T47D (cell line): ENCODE data around the gene TUBG1.
"Not testable (repeated sequence)": the region's sequence is repeated elsewhere in the genome, so short reads cannot be mapped to it uniquely, and the experiment has no call there.

Source experiments
- DNase-seq, 2 experiments: peaks; one replicate each; pipeline versions ENCODE4 v3.0.0 to v3.0.0-alpha.2; 2011 to 2012; ENCODE audit warnings: low read depth in 1 of 2, low spot score in 1 of 2
- JUND ChIP-seq: IDR thresholded peaks from 2 replicates; pipeline ENCODE4 v1.6.1; 2012; ENCODE audit warnings: low read depth
- in situ Hi-C: cut with HindIII; loops from 2 replicates; pipeline ENCODE4 v1.10.0; 2016; ENCODE audit warnings: low sequenced_read_pairs, low pct_unique_long_range_greater_than_20kb

TUBG1 gene

DNA sequence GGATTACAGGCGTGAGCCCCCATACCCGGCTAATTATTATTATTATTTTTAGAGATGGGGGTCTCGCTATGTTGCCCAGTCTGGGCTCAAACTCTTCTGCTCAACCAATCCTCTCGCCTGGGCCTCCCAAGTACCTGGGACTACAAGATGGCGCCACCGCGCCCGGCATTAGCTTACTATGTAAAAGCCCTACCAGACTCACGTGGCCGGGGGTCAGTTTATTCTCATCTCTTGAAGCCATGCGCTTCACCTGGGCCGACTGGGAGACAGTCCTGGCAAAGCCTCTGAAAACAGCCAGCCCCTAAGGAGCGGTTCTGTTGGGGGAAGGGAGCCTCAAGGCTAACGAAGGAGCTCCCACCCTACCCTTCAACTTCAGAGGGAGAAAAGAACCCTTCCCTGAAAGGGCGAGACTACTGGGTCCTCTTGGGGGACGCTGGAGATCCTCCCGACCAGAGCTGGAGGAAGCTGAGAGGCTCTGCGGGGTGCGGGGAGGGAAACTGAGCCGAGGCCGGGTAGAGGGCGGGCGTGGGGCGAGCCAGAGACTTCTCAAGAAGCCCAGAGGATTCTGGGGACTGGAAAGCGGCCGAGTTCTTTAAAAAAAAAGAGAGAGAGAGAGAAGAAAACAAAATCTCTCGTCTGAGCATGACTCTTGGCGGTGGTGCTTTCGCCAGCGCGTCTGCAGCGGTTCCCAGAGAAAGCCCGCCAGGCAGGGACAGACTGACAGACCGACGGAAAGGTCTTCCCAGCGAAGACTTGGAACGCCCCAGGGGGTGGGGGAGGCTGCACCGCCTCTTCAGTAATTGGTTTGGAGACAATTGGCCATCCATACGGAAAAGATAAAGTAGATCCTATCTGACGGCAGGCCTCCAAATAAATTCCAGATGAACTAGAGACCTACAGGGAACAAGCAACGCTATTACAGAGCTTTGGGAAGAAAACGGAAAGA is 44.0 kb downstream of the TUBG1 start:
- TF ChIP-seq JUND = no peak
- in situ Hi-C loops = no loop called here
- no peak for DNase-seq

DNA sequence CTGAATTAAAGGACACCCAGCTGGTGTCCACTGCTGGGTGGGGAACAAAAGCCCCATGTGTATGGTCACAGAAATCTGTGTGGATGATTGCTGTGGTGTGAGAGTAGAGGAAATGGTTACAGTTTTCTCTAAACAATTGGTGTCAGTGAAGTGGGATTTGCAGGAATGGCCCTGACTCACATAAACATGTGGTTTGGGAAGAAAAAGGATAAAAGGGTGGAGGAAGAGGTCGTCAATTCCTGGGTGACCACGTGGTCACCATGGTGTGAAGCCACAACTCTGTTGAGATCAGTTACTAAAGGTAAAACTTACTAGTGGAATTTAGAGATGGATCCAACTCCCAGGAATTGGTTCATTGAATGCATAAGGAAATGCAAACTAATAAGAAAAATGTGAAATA is 46.0 kb downstream of the TUBG1 start:
- in situ Hi-C loops = no loop called here
- DNase-seq = no peak
- no peak for TF ChIP-seq JUND

DNA sequence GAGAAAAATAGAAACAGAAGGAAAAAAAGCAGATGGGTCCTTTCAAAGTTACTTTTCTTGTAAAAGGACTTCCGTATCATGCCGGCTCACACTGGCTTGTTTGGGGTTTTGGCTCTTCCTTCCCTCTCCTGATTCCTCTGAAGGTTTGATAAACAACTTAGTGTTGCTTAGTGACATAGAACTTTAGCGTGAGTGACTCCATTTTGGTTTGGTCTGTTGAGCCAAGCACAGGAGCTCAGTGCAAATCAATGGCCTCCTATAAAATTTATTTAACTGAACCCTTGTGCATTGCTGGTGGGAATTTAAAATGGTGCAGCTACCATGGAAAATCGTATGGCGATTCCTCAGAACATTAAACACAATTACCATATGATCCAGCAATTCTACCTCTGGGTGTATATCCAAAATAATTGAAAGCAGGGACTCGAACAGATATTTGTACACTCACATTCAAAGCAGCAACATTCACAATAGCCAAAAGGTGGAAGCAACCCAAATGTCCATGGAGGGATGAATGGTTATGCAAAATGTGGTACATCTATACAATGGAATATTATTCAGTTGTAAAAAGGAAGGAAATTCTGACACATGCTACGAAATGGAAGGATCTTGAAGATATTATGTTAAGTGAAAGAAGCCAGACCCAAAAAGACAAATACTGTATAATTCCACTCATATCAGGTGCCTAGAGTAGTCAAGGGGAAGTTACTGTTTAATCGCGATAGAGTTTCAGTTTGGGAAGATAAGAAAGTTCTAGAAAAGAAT is 48.5 kb downstream of the TUBG1 start:
- no peak for DNase-seq
- no peak for TF ChIP-seq JUND
- in situ Hi-C loops = no loop called here

DNA sequence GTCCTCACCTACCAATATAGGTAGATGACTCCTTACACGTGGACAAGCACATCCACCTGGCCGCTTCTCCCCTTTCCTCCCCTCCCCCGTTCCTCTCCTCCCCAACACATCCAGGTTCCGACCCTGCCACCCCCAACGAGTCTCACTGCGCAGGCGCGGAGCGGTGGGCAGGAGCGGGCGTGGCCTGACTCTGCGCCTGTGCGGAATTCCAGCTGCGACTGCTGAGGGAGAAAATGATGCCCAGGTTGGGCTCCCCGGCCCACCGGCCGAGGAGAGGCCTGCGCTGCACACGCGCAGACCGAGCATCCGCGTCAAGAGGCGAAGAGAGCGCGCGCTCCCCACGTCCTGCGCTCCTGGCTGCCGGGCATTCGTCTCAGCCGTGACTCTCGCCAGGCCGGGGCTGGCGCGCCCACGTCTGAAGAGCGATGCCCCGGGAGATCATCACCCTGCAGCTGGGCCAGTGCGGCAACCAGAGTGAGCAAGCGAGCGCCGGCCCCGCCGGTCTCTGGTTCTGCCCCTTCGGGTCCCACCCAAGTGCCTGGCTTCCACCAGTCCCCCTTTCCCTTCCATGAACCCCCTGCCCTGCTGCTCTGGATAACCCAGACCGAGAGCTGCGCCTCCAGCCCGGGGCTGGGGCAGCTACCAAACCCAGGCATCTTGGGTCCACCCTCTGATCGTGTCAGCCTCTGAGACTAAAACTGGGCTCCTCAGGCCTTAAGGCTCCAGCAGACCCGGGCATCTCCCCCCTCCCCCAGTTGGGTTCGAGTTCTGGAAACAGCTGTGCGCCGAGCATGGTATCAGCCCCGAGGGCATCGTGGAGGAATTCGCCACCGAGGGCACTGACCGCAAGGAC is 49.8 kb downstream of the TUBG1 start, which contains the start of gene TUBG2:
Gene TUBG2 (plus strand): TSS at position 206 of the 853 bp plus-strand sequence. CDS start 220 bp downstream, at position 426.
- peak; percentile 96 to 97 for DNase-seq
- in situ Hi-C loops = no loop called here
- no peak for TF ChIP-seq JUND

DNA sequence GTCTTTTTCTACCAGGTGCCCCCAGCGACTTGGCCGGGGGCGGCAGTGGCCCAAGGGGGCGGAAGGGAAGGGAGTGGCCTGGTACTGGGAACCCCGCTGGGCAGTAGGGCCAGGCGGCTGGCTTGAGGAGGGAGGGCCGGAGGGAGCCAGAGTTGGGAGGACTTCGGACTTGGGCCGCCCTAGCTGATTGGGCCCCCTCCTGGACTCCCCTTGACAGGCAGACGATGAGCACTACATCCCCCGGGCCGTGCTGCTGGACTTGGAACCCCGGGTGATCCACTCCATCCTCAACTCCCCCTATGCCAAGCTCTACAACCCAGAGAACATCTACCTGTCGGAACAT is 50.4 kb downstream of the TUBG1 start:
- DNase-seq, in situ Hi-C loops: not testable (repeated sequence)

DNA sequence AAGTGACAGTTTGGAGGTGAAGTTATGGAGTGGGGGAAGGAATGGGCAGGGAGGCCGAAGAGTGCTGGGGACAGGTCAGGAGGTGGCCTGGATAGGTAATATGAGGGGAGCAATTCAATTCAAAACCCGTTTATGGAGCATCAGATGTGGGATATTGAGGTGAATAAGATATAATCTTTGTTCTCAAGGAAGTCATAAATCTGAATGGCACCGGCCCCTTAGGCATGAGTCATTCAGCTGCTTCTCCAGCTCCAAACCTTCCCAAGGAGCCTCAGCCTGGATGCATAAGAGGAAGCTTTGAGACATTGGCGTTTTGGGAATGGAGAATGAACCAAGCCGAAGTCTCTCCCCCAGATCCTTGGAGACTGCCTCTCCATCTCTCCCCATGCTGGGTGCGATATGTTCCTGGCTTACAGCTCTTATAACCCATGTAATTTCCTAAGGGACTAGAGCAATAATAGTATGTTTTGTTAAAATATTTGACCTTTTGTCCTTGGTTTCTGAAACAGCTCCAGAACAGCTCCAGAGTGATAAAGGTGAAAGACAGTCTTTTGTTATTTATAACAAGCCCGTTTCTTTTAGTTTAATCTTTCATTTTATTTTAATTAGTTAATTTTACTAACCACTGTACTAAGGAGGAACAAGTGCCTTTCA is 51.3 kb downstream of the TUBG1 start:
- in situ Hi-C loops = no loop called here
- 0 out of 2 replicates have a peak, but pooled peaks have one; percentile 44 for TF ChIP-seq JUND
- DNase-seq = peak; percentile 84 to 92
